ENCODE results near the gene CD200R1. TPM values are rescaled to one million over a fixed set of nuclear protein-coding genes. Genes with fewer than 3 reads are reported as not detected.

The CD200R1 gene
- total and polyA plus RNA-seq, 2 experiments from 2014 or later: not detected

GRCh38 chr3:112974178-112974517 lies 755 bp downstream of the CD200R1 start:
- TF ChIP-seq EZH2phosphoT487 (IDR thresholded peaks at IDR 0.05; ENCODE audit: insufficient read depth, low read depth) (no peak), EZH2 (IDR thresholded peaks at IDR 0.05; ENCODE audit: insufficient read depth, poor library complexity, severe bottlenecking) (no peak)
- WGBS, 2 experiments (ENCODE audit: low coverage in 1 of 2, low lambda C conversion rate in 2 of 2, missing lambda C conversion rate in 2 of 2): 75 to 76% methylated on average over 2 of the region's 2 CpGs
- in situ Hi-C loops (cut with MboI): loop anchor here (10.0 kb wide), 1 partner anchor 239 kb away; no protein-coding TSS in a partner anchor

DNA sequence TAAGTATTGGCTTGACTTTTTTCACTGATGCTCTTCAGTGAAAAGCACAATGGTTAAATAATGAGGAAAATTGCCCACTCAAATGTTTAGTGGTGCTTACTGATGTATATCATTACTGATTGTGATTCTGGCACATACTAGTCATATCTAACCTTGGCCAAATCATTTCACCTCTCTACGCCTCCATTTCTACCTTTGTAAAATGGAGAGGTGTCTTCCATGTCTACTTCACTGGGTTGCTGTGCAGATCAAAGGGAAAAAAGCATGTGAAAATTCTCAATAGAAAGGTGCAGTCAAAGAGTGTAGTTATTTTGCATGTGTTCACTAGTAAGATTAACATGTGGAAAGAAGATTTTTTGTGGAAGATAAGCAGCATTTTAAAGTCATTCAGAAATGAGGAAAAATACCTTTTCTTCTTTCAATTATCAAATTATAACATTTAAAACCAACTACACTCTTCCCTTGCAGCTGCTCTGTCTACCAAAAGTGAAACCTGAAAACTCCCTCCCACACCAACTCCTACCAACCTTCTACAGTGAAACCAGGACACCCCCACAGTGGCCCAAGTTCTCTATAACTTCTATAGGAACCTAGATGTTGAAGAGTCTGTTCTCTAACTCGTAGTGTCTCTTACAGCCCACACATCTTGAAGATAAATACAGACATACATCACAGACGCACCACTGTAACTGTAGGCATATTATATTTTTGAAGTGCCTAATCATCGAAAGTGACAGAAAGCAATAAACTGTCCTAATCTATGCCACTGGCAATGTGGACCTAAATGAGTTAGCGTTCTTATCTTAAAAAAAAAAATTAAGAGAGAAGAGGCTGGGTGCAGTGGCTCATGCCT lies 1.4 kb downstream of the CD200R1 start:
- Histone ChIP-seq H3K9me2 (ENCODE audit: insufficient read depth) (no peaks in the 10 kb centered on the region), H3F3A (ENCODE audit: insufficient read depth) (no peaks in the 10 kb centered on the region), H4K20me1 (ENCODE audit: insufficient read depth) (no peaks in the 10 kb centered on the region), H3K27ac (no peak overlapping the region), H3K4me3 (no peak overlapping the region), H2AFZ (no peak overlapping the region), H3K79me2 (ENCODE audit: insufficient read depth) (no peaks in the 10 kb centered on the region), H3K36me3 (ENCODE audit: low read depth) (no peaks in the 10 kb centered on the region), H3K4me1 (ENCODE audit: insufficient read depth) (no peaks in the 10 kb centered on the region), H3K4me2 (ENCODE audit: unreplicated experiment) (no peak overlapping the region), H3K9me3 (ENCODE audit: low read depth) (no peaks in the 10 kb centered on the region), H3K27me3 (replicated peaks; ENCODE audit: insufficient read depth) (no peaks in the 10 kb centered on the region), H3K9ac (no peak overlapping the region)
- WGBS, 2 experiments (ENCODE audit: low coverage in 1 of 2, low lambda C conversion rate in 2 of 2, missing lambda C conversion rate in 2 of 2): 69 to 70% methylated on average over 5 of the region's 5 CpGs
- in situ Hi-C loops (cut with MboI): loop anchor here (10.0 kb wide), 1 partner anchor 239 kb away; no protein-coding TSS in a partner anchor
- no peak for DNase-seq
- TF ChIP-seq EZH2 (IDR thresholded peaks at IDR 0.05; ENCODE audit: insufficient read depth, poor library complexity, severe bottlenecking) (no peak), EZH2phosphoT487 (IDR thresholded peaks at IDR 0.05; ENCODE audit: insufficient read depth, low read depth) (no peak)

More at GRCh38 chr3:112974178-112974517, 755 bp downstream of the CD200R1 start:
- no peaks in the 10 kb centered on the region for H3K4me1 ChIP-seq (ENCODE audit: insufficient read depth)
- no peaks in the 10 kb centered on the region for H3K36me3 ChIP-seq (ENCODE audit: low read depth)
- H3F3A ChIP-seq (ENCODE audit: insufficient read depth): no peaks in the 10 kb centered on the region
- H2AFZ ChIP-seq: no peak overlapping the region
- no peak for DNase-seq
- no peaks in the 10 kb centered on the region for H3K9me2 ChIP-seq (ENCODE audit: insufficient read depth)
- no peaks in the 10 kb centered on the region for H3K9me3 ChIP-seq (ENCODE audit: low read depth)
- no peak overlapping the region for H3K4me3 ChIP-seq
- no peak overlapping the region for H3K27ac ChIP-seq
- H4K20me1 ChIP-seq (ENCODE audit: insufficient read depth): no peaks in the 10 kb centered on the region
- H3K27me3 ChIP-seq (replicated peaks; ENCODE audit: insufficient read depth): no peaks in the 10 kb centered on the region
- H3K79me2 ChIP-seq (ENCODE audit: insufficient read depth): no peaks in the 10 kb centered on the region
- no peak overlapping the region for H3K9ac ChIP-seq
- no peak overlapping the region for H3K4me2 ChIP-seq (ENCODE audit: unreplicated experiment)

- Histone ChIP-seq H3K9me3 (ENCODE audit: low read depth) (no peaks in the 10 kb centered on the region), H3F3A (ENCODE audit: insufficient read depth) (no peaks in the 10 kb centered on the region), H2AFZ (no peak overlapping the region), H3K9ac (no peak overlapping the region), H4K20me1 (ENCODE audit: insufficient read depth) (no peaks in the 10 kb centered on the region), H3K27me3 (replicated peaks; ENCODE audit: insufficient read depth) (no peaks in the 10 kb centered on the region), H3K4me3 (no peak overlapping the region), H3K79me2 (ENCODE audit: insufficient read depth) (no peaks in the 10 kb centered on the region), H3K4me1 (ENCODE audit: insufficient read depth) (no peaks in the 10 kb centered on the region), H3K27ac (no peak overlapping the region), H3K36me3 (ENCODE audit: low read depth) (no peaks in the 10 kb centered on the region), H3K9me2 (ENCODE audit: insufficient read depth) (no peaks in the 10 kb centered on the region), H3K4me2 (ENCODE audit: unreplicated experiment) (no peak overlapping the region)
- no peak for DNase-seq
- TF ChIP-seq EZH2phosphoT487 (IDR thresholded peaks at IDR 0.05; ENCODE audit: insufficient read depth, low read depth): no peak
- no peak for TF ChIP-seq EZH2 (IDR thresholded peaks at IDR 0.05; ENCODE audit: insufficient read depth, poor library complexity, severe bottlenecking)
- in situ Hi-C loops (cut with MboI): loop anchor here (10.0 kb wide), 1 partner anchor 237 kb away; no protein-coding TSS in a partner anchor
These were observed 2.7 kb downstream of the CD200R1 start for GRCh38 chr3:112972158-112972557.

DNA sequence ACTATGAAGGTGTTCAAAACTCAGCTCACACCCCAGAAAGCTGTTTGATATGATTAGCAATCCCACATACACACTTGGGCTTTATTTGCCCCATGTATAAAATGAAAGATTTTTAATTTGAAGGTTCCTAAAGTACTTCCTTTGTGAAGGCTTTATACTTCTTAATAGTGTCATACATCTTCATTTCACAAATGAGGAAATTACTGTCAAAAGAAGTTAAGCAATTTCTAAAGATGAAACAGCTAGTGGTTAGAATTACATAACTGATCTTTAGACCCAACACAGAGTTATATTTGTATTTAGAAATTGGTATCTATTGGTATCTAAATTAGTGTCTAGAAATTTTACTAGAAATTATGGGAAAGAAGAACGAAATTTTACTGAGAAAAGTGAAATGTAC lies 7.1 kb downstream of the CD200R1 start:
- 44 to 48% methylated on average over 1 of the region's 1 CpG for WGBS, 2 experiments (ENCODE audit: low coverage in 1 of 2, low lambda C conversion rate in 2 of 2, missing lambda C conversion rate in 2 of 2)
- H3K27me3 ChIP-seq (replicated peaks; ENCODE audit: insufficient read depth): no peaks in the 10 kb centered on the region; the same call in 1 of the 2 replicates
- in situ Hi-C loops (cut with MboI): no loop called here
- H3K9me3 ChIP-seq (ENCODE audit: low read depth): no peaks in the 10 kb centered on the region
- H3K4me3 ChIP-seq: no peak overlapping the region
- H3K4me2 ChIP-seq (ENCODE audit: unreplicated experiment): no peak overlapping the region
- H4K20me1 ChIP-seq (ENCODE audit: insufficient read depth): no peaks in the 10 kb centered on the region
- H3K36me3 ChIP-seq (ENCODE audit: low read depth): no peaks in the 10 kb centered on the region
- no peaks in the 10 kb centered on the region for H3K79me2 ChIP-seq (ENCODE audit: insufficient read depth)
- no peak overlapping the region for H3K27ac ChIP-seq
- H3K9me2 ChIP-seq (ENCODE audit: insufficient read depth): no peaks in the 10 kb centered on the region
- no peaks in the 10 kb centered on the region for H3K4me1 ChIP-seq (ENCODE audit: insufficient read depth)
- DNase-seq: no peak
- no peak overlapping the region for H2AFZ ChIP-seq
- no peaks in the 10 kb centered on the region for H3F3A ChIP-seq (ENCODE audit: insufficient read depth)
- TF ChIP-seq EZH2 (IDR thresholded peaks at IDR 0.05; ENCODE audit: insufficient read depth, poor library complexity, severe bottlenecking): no peak
- H3K9ac ChIP-seq: no peak overlapping the region

All from GM23248 (cell line).